HG03457 (cell line): ENCODE measurements around the gene PTPRH.
"Not testable (repeated sequence)": the region's sequence is repeated elsewhere in the genome, so short reads cannot be mapped to it uniquely, and the experiment has no call there.

Experiments used
- ATAC-seq: cut with Tn5 transposase; IDR thresholded peaks from one replicate; pipeline ENCODE4 v1.9.1; 2021; ENCODE audit warnings: moderate number of reproducible peaks; ENCODE audit not compliant: unreplicated experiment

Gene PTPRH

GRCh38 chr19:55225415-55225958 lies 16.2 kb upstream of the PTPRH start:
- no peak for ATAC-seq

GRCh38 chr19:55224679-55225414 lies 15.5 kb upstream of the PTPRH start:
- ATAC-seq, result not testable (repeated sequence)

DNA sequence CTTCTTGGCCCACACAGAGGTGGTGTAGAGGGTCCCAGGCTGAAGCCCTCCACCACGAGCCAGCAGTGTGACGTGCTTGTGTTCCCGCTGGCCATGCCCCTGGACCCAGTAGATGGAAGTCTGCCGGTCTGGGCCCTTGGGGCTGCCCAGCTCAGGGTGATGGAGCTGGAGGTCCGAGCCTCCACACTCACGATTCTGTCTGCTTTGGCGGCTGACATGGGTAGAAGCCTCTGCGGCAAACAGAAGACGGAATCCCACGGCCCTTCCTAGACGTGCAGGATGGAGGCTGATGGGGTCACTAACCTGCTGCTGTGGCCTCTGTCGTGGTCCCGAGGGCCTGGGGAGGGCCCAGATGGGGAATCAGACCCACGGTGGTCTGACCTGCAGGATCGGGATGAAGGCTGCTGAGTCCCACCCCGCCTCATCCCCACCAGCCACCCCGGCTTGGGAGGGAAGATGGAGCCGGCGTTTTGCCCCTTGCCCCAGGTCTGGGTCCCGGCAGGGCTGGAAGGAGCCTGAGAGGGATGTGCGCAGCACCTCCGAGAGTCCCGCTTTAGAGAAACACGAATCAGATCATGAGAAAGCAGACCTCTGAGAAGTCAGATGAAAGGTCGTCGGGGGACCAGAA lies 14.9 kb upstream of the PTPRH start:
- ATAC-seq, result no peak

DNA sequence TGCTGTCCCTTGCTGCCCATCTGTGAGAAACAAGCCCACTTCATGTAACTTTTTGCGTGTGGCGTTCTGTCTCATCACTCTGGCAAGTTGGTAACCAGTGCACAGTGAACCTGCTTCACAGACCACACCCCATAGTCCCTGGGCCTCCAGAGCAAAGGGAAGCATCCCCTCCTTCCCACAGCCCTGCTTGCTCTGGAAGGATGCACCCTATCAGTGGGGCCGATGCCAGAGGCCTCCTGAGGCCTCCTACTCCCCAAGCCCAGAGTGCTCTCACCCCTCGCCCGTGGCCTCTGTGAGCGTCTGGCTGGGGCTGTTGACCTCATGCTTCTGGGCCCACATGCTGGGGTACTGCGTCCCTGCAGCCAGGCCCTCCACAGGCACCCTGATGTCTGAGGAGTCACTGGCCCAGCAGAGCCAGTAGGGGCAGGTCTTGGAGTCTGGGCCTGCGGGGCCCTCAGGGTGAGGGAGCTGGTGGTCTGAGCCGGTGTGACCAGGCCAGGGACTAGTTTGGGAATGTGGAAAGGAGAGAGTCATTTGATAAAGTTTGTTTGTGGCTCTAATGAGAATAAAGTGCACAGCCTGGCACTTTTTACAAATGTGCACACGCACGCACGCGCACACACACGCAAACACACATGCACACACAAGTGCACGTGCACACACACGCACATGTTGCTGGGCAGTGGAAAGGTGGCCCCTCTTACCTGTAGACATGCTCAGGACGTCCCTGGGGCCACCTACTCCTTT lies 14.2 kb upstream of the PTPRH start:
- ATAC-seq, result no peak

- no peak for ATAC-seq
Observed at GRCh38 chr19:55220525-55220924, 11.2 kb upstream of the PTPRH start.

- no peak for ATAC-seq
Observed at GRCh38 chr19:55216461-55217198, 7.3 kb upstream of the PTPRH start.

- ATAC-seq, result no peak
Observed at GRCh38 chr19:55213547-55213946, 4.2 kb upstream of the PTPRH start.

DNA sequence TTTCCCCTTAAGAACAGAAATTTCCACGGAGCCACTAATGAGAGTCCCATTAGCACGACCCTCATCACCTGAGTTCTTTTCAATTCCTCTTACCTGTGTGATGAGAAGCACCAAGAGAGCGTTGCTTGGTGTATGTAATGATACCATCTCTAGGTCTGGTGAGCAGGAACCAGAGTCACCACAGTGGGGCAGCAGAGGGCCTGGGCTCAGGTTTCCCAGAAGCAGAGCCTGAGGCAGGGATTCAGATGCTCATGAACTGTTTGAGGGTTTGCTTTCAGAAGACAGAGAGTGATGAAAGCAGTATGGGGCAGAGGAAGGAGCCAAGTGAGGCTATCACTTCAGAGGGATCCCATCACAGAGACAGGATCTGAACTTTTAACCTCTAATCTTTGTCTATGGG lies 3.1 kb upstream of the PTPRH start:
- ATAC-seq, result no peak

- no peak for ATAC-seq
Observed at GRCh38 chr19:55209693-55210472, 582 bp upstream of the PTPRH start.

GRCh38 chr19:55206664-55207500 lies 2.4 kb downstream of the PTPRH start:
- no peak for ATAC-seq

- ATAC-seq, result not testable (repeated sequence)
Observed at GRCh38 chr19:55202199-55202598, 7.1 kb downstream of the PTPRH start.

DNA sequence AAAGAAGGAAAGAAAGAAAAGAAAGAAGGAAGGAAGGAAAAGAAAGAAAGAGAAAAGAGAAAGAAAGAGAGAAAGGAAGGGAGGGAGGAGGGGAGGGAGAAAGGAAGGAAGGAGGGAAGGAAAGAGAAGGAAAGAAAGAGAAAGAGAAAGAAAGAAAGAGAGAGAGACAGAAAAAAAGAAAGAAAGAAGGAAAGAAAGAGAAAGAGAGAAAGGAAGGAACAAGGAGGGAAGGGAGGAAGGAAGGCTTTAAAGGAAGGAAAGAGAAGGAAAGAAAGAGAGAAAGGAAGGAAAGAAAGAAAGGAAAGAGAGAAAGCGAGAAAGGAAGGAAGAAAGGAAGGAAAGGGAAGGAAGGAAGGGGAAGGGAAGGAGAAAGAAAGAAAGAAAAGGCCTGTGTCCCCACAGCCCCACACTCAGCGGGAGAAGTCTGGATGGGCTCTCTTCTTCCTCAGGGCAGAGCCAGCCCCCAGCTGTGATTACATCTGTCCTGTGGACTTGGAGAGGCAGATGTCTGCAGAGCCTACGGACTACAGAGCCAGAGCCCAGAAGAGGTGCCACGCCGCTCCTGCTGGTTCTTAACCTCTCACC lies 9.6 kb downstream of the PTPRH start:
- no peak for ATAC-seq

DNA sequence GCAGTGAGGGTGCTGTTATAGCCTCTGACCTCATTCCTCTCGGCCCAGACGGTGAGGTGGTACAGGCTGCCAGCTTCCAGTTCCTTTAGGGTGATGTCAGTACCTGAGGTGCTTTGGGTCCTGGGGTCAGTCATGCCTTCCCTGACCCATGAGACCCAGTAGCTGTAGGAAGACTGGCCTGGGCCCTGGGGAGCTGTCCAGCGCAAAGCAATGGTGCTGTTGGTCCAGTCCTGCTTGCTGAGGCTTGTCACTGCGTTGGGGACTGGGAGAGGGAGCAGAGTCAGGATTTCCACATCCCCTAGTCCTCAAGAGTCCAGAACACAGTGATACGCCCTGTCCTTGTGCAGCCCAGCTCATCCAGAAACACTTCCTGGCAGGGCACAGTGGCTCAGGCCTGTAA lies 10.7 kb downstream of the PTPRH start:
- ATAC-seq, result no peak

DNA sequence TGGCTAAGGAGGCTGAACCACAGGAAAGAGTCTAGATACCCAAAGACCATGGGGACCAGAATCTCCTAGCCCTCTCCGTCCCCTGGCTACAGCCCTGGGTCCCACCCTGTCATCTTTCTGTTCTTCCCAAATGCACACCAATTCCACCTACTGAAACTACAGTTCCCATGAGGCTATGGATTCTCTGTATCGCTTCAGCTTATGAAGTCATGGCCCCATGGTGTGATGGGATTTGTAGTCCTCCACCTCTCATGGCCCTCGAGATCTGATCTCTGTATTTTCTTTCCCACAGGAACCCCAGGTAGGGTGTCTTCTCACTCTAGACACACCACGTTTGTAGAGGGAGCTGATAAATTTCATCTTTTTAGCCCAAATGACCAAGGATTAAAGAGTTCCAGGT lies 11.8 kb downstream of the PTPRH start:
- ATAC-seq, result no peak

DNA sequence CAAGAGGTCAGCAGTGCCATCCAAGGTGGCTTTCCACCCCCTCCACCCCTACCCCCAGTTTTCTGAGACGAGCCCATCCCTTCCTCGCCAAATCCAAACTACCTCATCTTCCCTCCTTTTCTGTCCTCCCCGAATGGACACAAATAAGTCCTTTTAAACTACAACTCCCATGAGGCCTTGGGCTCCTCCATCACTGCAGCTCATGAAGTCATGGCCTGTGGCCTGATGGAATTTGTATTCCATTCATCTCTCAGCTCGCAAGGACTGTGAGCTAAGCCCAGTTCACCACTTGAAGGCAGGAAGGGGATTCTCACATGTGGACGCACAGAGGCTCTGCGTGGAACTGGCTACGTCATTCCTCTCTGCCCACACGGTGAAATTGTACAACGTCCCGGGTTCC lies 12.5 kb downstream of the PTPRH start:
- ATAC-seq, result no peak

DNA sequence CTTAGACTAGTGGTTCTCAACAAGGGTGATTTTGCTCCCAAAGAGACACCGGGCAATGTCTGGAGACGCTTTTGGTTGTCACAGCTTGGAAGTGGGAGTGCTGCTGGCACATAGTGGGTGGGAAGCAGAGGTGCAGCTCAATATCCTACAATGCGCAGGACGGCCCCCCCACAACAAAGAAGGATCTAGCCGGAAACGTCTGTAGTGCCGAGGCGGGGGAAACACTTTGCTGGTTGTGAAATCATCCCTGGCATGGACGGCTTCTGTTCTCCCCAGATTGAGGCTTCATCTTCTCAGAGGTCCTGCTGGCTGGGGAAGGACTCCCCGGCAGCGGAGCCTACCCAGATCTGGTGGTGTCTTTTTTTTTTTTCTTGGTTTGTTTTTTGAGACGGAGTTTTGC lies 15.8 kb downstream of the PTPRH start:
- ATAC-seq, result no peak

GRCh38 chr19:55189403-55189835 lies 19.9 kb downstream of the PTPRH start:
- ATAC-seq, result no peak

- ATAC-seq, result no peak
Observed at GRCh38 chr19:55188625-55189024, 20.7 kb downstream of the PTPRH start.

DNA sequence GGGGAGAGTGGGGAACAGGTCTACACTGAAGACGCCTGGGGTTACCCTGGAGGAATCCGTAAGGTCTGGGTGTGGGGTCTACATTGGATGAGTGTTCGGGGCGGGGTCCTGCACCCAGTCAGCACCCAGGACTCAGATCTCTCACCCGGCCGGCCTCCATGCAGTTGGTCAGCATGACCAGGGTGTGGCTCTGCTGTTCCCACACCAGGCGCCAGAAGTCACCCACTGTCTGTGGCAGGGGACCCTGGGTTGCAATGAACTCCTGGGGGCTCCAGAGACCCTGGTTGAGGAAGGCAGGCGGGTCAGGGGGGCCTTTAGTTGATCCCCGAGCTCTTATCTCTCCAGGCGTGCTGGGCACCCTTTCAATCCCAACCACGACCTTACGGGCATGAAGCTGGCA lies 23.2 kb downstream of the PTPRH start:
- no peak for ATAC-seq
